Measurements from ENCODE around the gene COL6A3. TPM values are rescaled to one million over a fixed set of nuclear protein-coding genes. Genes with fewer than 3 reads are reported as not detected.

The COL6A3 gene
- total and polyA plus RNA-seq, 2 donors (not counting 1 experiment from before 2014, with no cell fraction given), result 0.01 to 0.10 TPM

- Histone ChIP-seq H3K4me1 (ENCODE audit: control insufficient read depth in 2 of 2, insufficient read depth in 2 of 2, low read length in 2 of 2) (no peaks in the 10 kb centered on the region), H3K27ac (ENCODE audit: low read length in 2 of 2) (no peak overlapping the region), H3K27me3 (replicated peaks in 1 of 4; ENCODE audit: control extremely low read depth in 1 of 4, control insufficient read depth in 3 of 4, insufficient read depth in 4 of 4, low read length in 3 of 4) (no peaks in the 10 kb centered on the region), H4K20me1 (ENCODE audit: control insufficient read depth, insufficient read depth, low read length, poor library complexity, severe bottlenecking) (no peaks in the 10 kb centered on the region), H3K4me2 (replicated peaks; ENCODE audit: low read depth, low read length, poor library complexity, severe bottlenecking) (no peak overlapping the region), H3K9me3 (ENCODE audit: control extremely low read depth in 1 of 3, control insufficient read depth in 2 of 3, insufficient read depth in 1 of 3, low read length in 2 of 3) (no peaks in the 10 kb centered on the region), H3K79me2 (ENCODE audit: control insufficient read depth, insufficient read depth, low read length) (no peaks in the 10 kb centered on the region), H2AFZ (ENCODE audit: insufficient read depth, low read depth, low read length, poor library complexity, severe bottlenecking) (no peak overlapping the region), H3K9ac (ENCODE audit: low read length) (no peak overlapping the region), H3K36me3 (replicated peaks in 1 of 2; ENCODE audit: control extremely low read depth in 1 of 2, control insufficient read depth in 1 of 2, extremely low read depth in 1 of 2, insufficient read depth in 2 of 2, low read length in 1 of 2) (no peaks in the 10 kb centered on the region), H3K4me3 (ENCODE audit: control extremely low read depth in 1 of 5, extremely low read depth in 1 of 5, insufficient read depth in 1 of 5, low read depth in 2 of 5, low read length in 4 of 5) (no peak overlapping the region)
- POLR2A ChIA-PET, result no interaction called here
- WGBS (ENCODE audit: insufficient coverage), result 87% methylated on average over 9 of the region's 14 CpGs
- DNase-seq, result no peak
- H3K4me1 Mint-ChIP-seq, result no peaks in the 10 kb centered on the region
- no peak for ATAC-seq (ENCODE audit: low read depth)
- CTCF ChIA-PET, result no interaction called here
- H3K4me3 Mint-ChIP-seq, result no peak overlapping the region
- no peaks in the 10 kb centered on the region for H3K9me3 Mint-ChIP-seq (ENCODE audit: insufficient read depth)
- intact Hi-C loops (cut with micrococcal nuclease), result no loop called here
- H3K27ac Mint-ChIP-seq, result no peak overlapping the region
- H3K27me3 Mint-ChIP-seq, result peaks cover 13% of the 10 kb centered on the region
- no peak for TF ChIP-seq CTCF (IDR thresholded peaks at IDR 0.05)
Measured at GRCh38 chr2:237327175-237327950, 86.6 kb downstream of the COL6A3 start.

- peaks cover 13% of the 10 kb centered on the region for H3K27me3 Mint-ChIP-seq
- H3K9me3 Mint-ChIP-seq (ENCODE audit: insufficient read depth), result no peaks in the 10 kb centered on the region
- Histone ChIP-seq H3K27me3 (replicated peaks in 1 of 4; ENCODE audit: control extremely low read depth in 1 of 4, control insufficient read depth in 3 of 4, insufficient read depth in 4 of 4, low read length in 3 of 4) (no peaks in the 10 kb centered on the region), H2AFZ (ENCODE audit: insufficient read depth, low read depth, low read length, poor library complexity, severe bottlenecking) (no peak overlapping the region), H3K4me1 (ENCODE audit: control insufficient read depth in 2 of 2, insufficient read depth in 2 of 2, low read length in 2 of 2) (no peaks in the 10 kb centered on the region), H3K27ac (ENCODE audit: low read length in 2 of 2) (no peak overlapping the region), H3K4me2 (replicated peaks; ENCODE audit: low read depth, low read length, poor library complexity, severe bottlenecking) (no peak overlapping the region), H3K9ac (ENCODE audit: low read length) (no peak overlapping the region), H3K4me3 (ENCODE audit: control extremely low read depth in 1 of 5, extremely low read depth in 1 of 5, insufficient read depth in 1 of 5, low read depth in 2 of 5, low read length in 4 of 5) (no peak overlapping the region), H3K9me3 (ENCODE audit: control extremely low read depth in 1 of 3, control insufficient read depth in 2 of 3, insufficient read depth in 1 of 3, low read length in 2 of 3) (no peaks in the 10 kb centered on the region), H3K79me2 (ENCODE audit: control insufficient read depth, insufficient read depth, low read length) (no peaks in the 10 kb centered on the region), H3K36me3 (replicated peaks in 1 of 2; ENCODE audit: control extremely low read depth in 1 of 2, control insufficient read depth in 1 of 2, extremely low read depth in 1 of 2, insufficient read depth in 2 of 2, low read length in 1 of 2) (no peaks in the 10 kb centered on the region), H4K20me1 (ENCODE audit: control insufficient read depth, insufficient read depth, low read length, poor library complexity, severe bottlenecking) (no peaks in the 10 kb centered on the region)
- H3K27ac Mint-ChIP-seq, result no peak overlapping the region
- H3K4me1 Mint-ChIP-seq, result no peaks in the 10 kb centered on the region
- ATAC-seq (ENCODE audit: low read depth) (no peak), DNase-seq (no peak)
- TF ChIP-seq EZH2 (IDR thresholded peaks at IDR 0.05; ENCODE audit: borderline replicate concordance, insufficient read depth, low read depth, low read length, poor library complexity, severe bottlenecking) (no peak), CTCF (IDR thresholded peaks at IDR 0.05) (no peak)
- CTCF ChIA-PET, result no interaction called here
- no peak overlapping the region for H3K4me3 Mint-ChIP-seq
- POLR2A ChIA-PET, result no interaction called here
- WGBS (ENCODE audit: insufficient coverage), result 71% methylated on average over 7 of the region's 12 CpGs
- intact Hi-C loops (cut with micrococcal nuclease), result no loop called here
Measured at GRCh38 chr2:237326266-237327171, 87.4 kb downstream of the COL6A3 start.
